H1 (cell line): ENCODE results near the gene BRIX1. TPM values are rescaled to one million over a fixed set of nuclear protein-coding genes. Genes with fewer than 3 reads are reported as not detected.

ENCODE experiments used
- CTCF ChIA-PET: fragments of 300-600 bp; sonication (Branson Sonifier 250); formaldehyde crosslinking; loops from one replicate; lab custom pipeline; 2021; ENCODE audit not compliant: partially characterized antibody; lab: Charles Lee
- POLR2A ChIA-PET: fragments of 300-600 bp; sonication (Branson Sonifier 250); formaldehyde crosslinking; loops from one replicate; lab custom pipeline; 2021; ENCODE audit warnings: inconsistent platforms; ENCODE audit not compliant: partially characterized antibody; lab: Charles Lee
- DNase-seq, 2 experiments: peaks; one replicate each; pipeline versions ENCODE4 v3.0.0 to v3.0.0-alpha.2; 2010 to 2022; ENCODE audit warnings: low spot score in 2 of 2, low read depth in 1 of 2, mixed read lengths in 1 of 2
- FAIRE-seq: peaks from 2 replicates; lab custom pipeline; 2011; peaks lifted over from hg19 to GRCh38; lab: Jason Lieb, UNC
- H2AFZ ChIP-seq: 2 replicates; pipeline ENCODE4 v1.8.1; 2012; ENCODE audit warnings: low read length, inconsistent platforms
- H2AK5ac ChIP-seq: 2 replicates; pipeline ENCODE4 v1.6.1; 2013; ENCODE audit warnings: low read depth, low read length
- H2BK120ac ChIP-seq: replicated peaks from 2 replicates; pipeline ENCODE3; 2013; ENCODE audit warnings: low read depth, low read length, inconsistent platforms
- H2BK12ac ChIP-seq: 2 replicates; pipeline ENCODE4 v1.6.1; 2013; ENCODE audit warnings: low read depth, low read length
- H2BK15ac ChIP-seq: 2 replicates; pipeline ENCODE4 v1.6.1; 2013; ENCODE audit warnings: low read length
- H2BK20ac ChIP-seq: 2 replicates; pipeline ENCODE4 v1.6.1; 2013; ENCODE audit warnings: low read length
- H2BK5ac ChIP-seq: 2 replicates; pipeline ENCODE4 v1.6.1; 2013; ENCODE audit warnings: low read depth, low read length
- H3K14ac ChIP-seq: 2 replicates; pipeline ENCODE4 v1.6.1; 2013; ENCODE audit warnings: inconsistent platforms; ENCODE audit not compliant: insufficient read length
- H3K18ac ChIP-seq: 2 replicates; pipeline ENCODE4 v1.6.1; 2013; ENCODE audit warnings: low read length; ENCODE audit errors: extremely low read depth
- H3K23ac ChIP-seq: 2 replicates; pipeline ENCODE4 v1.6.1; 2013; ENCODE audit warnings: inconsistent platforms; ENCODE audit not compliant: insufficient read length
- H3K23me2 ChIP-seq: 2 replicates; pipeline ENCODE4 v1.6.1; 2013; ENCODE audit warnings: low read depth, low read length
- H3K27ac ChIP-seq: 2 replicates; pipeline ENCODE4 v1.6.1; 2011; ENCODE audit warnings: low read depth, low read length, inconsistent platforms
- H3K27me3 ChIP-seq, 4 experiments: replicated peaks in 1 of 4; 1 replicate in 1 of 4; 2 replicates in 3 of 4; pipeline versions ENCODE4 v1.6.1 to v1.8.1; 2011 to 2013; ENCODE audit warnings: low read length in 3 of 4, mild to moderate bottlenecking in 3 of 4, inconsistent platforms in 2 of 4, mixed read lengths in 2 of 4, moderate library complexity in 1 of 4; ENCODE audit not compliant: control insufficient read depth in 3 of 4, insufficient read depth in 3 of 4; ENCODE audit errors: extremely low read depth in 1 of 4
- H3K36me3 ChIP-seq, 4 experiments: 2 replicates each; pipeline versions ENCODE4 v1.6.1 to v1.8.1; 2011 to 2013; ENCODE audit warnings: mild to moderate bottlenecking in 4 of 4, low read length in 3 of 4, moderate library complexity in 2 of 4, control low read depth in 1 of 4, inconsistent platforms in 1 of 4; ENCODE audit not compliant: insufficient read depth in 4 of 4, control insufficient read depth in 2 of 4
- H3K4ac ChIP-seq: replicated peaks from 2 replicates; pipeline ENCODE3; 2013; ENCODE audit warnings: low read length, low read depth, mixed read lengths, inconsistent platforms; ENCODE audit not compliant: insufficient read length
- H3K4me1 ChIP-seq, 4 experiments: replicated peaks in 1 of 4; 1 replicate in 1 of 4; 2 replicates in 3 of 4; pipeline versions ENCODE4 v1.6.1 to v1.8.1; 2011 to 2013; ENCODE audit warnings: low read length in 3 of 4, inconsistent platforms in 2 of 4, mixed read lengths in 1 of 4; ENCODE audit not compliant: insufficient read depth in 4 of 4, control insufficient read depth in 3 of 4
- H3K4me2 ChIP-seq, 2 experiments: 2 replicates each; pipeline versions ENCODE4 v1.6.1 to v1.8.1; 2011 to 2013; ENCODE audit warnings: low read depth in 2 of 2, low read length in 2 of 2, control low read depth in 1 of 2, inconsistent platforms in 1 of 2, mild to moderate bottlenecking in 1 of 2; ENCODE audit not compliant: insufficient read depth in 1 of 2
- H3K4me3 ChIP-seq, 4 experiments: fragments of 200-600, 300-600 bp in 1 of 4; sonication (generic), shearing (Covaris generic), sonication (Bioruptor Twin) in 1 of 4; 2 replicates each; pipeline versions ENCODE4 v1.5.1 to v1.8.1; 2011 to 2016; ENCODE audit warnings: low read length in 4 of 4, low read depth in 3 of 4, control low read depth in 2 of 4, inconsistent platforms in 2 of 4, mild to moderate bottlenecking in 2 of 4, mixed read lengths in 1 of 4, moderate library complexity in 1 of 4; ENCODE audit not compliant: insufficient read depth in 2 of 4; ENCODE audit errors: extremely low read depth in 1 of 4
- H3K56ac ChIP-seq: replicated peaks from 2 replicates; pipeline ENCODE3; 2013; ENCODE audit warnings: low read depth, mild to moderate bottlenecking, mixed read lengths, low read length, inconsistent platforms; ENCODE audit not compliant: insufficient read length
- H3K79me1 ChIP-seq: 2 replicates; pipeline ENCODE4 v1.6.1; 2013; ENCODE audit warnings: low read depth, low read length, control low read depth
- H3K79me2 ChIP-seq, 2 experiments: 2 replicates each; pipeline versions ENCODE4 v1.6.1 to v1.8.1; 2012 to 2013; ENCODE audit warnings: low read length in 2 of 2, mild to moderate bottlenecking in 2 of 2, inconsistent platforms in 1 of 2; ENCODE audit not compliant: insufficient read depth in 2 of 2, control insufficient read depth in 1 of 2
- H3K9ac ChIP-seq, 4 experiments: replicated peaks in 1 of 4; 1 replicate in 1 of 4; 2 replicates in 3 of 4; pipeline versions ENCODE4 v1.6.1 to v1.8.1; 2011 to 2013; ENCODE audit warnings: low read depth in 3 of 4, low read length in 3 of 4, control low read depth in 2 of 4, mild to moderate bottlenecking in 2 of 4, moderate library complexity in 2 of 4, inconsistent platforms in 1 of 4; ENCODE audit errors: extremely low read depth in 1 of 4
- H3K9me3 ChIP-seq, 2 experiments: 2 replicates each; pipeline versions ENCODE4 v1.6.1 to v1.8.1; 2012 to 2013; ENCODE audit warnings: mild to moderate bottlenecking in 2 of 2, moderate library complexity in 2 of 2, control low read depth in 1 of 2, inconsistent platforms in 1 of 2, low read depth in 1 of 2, low read length in 1 of 2, mixed read lengths in 1 of 2; ENCODE audit not compliant: insufficient read depth in 2 of 2
- H4K20me1 ChIP-seq, 2 experiments: replicated peaks in 1 of 2; 2 replicates each; pipeline versions ENCODE3 to v1.8.1; 2011 to 2013; ENCODE audit warnings: inconsistent platforms in 2 of 2, low read length in 2 of 2, mild to moderate bottlenecking in 1 of 2; ENCODE audit not compliant: insufficient read depth in 2 of 2, control insufficient read depth in 1 of 2
- H4K5ac ChIP-seq: 2 replicates; pipeline ENCODE4 v1.6.1; 2013; ENCODE audit warnings: low read length, low read depth, mixed read lengths, inconsistent platforms; ENCODE audit not compliant: insufficient read length
- H4K8ac ChIP-seq: 2 replicates; pipeline ENCODE4 v1.8.0; 2013; ENCODE audit warnings: mild to moderate bottlenecking, moderate library complexity, low read length, inconsistent platforms; ENCODE audit not compliant: insufficient read depth; ENCODE audit errors: extremely low read depth
- H4K91ac ChIP-seq: replicated peaks from 2 replicates; pipeline ENCODE3; 2013; ENCODE audit warnings: low read length, mixed read lengths, inconsistent platforms; ENCODE audit not compliant: insufficient read length
- EZH2 ChIP-seq: fragments of 200-600 bp; sonication (generic); IDR thresholded peaks from 2 replicates; pipeline ENCODE4 v1.7.1; 2012; ENCODE audit warnings: low read depth, mild to moderate bottlenecking, moderate library complexity, low read length, inconsistent platforms; ENCODE audit not compliant: severe bottlenecking
- WGBS, 2 experiments: shearing (Covaris generic) in 1 of 2; methylation state at CpG; one replicate each; pipeline versions ENCODE4 v1.1.6 to v1.1.7; 2013 to 2015; ENCODE audit warnings: low lambda C conversion rate in 2 of 2, mixed read lengths in 2 of 2, inconsistent platforms in 1 of 2, low coverage in 1 of 2, missing lambda C conversion rate in 1 of 2; ENCODE audit not compliant: insufficient replicate concordance in 2 of 2, insufficient coverage in 1 of 2, insufficient read length in 1 of 2; ENCODE audit errors: extremely low coverage in 1 of 2, missing lambda C conversion rate in 1 of 2; 5-methylcytosine and 5-hydroxymethylcytosine counted together
- polyA plus RNA-seq, 7 experiments: library from polyadenylated mRNA; depleted of rRNA in 3 of 7; stranded (reverse) in 5 of 7; unstranded in 2 of 7; fragments of >200 nt in 5 of 7; fragments of 200-250 nt in 2 of 7; gene quantifications; 1 replicate in 5 of 7; 2 replicates in 1 of 7; 4 replicates in 1 of 7; pipeline versions ENCODE4 v1.2.1 to v1.2.3, GENCODE V29; 2011 to 2013; ENCODE audit warnings: missing spikeins in 2 of 7, mixed read lengths in 2 of 7
- total RNA-seq: library from RNA; stranded (reverse); fragmentation: NEBNext Ultra II Directional; extraction: Animal tissue kit (Norgen Biotek cat#: 25700); gene quantifications from 2 replicates; pipeline ENCODE4 v1.2.1, GENCODE V29; 2021

Gene BRIX1
- total and polyA plus RNA-seq, 2 of the 8 experiments (the other 6 are each of a cell fraction or from before 2014, with no cell fraction given): 26.9 to 71.7 TPM

DNA sequence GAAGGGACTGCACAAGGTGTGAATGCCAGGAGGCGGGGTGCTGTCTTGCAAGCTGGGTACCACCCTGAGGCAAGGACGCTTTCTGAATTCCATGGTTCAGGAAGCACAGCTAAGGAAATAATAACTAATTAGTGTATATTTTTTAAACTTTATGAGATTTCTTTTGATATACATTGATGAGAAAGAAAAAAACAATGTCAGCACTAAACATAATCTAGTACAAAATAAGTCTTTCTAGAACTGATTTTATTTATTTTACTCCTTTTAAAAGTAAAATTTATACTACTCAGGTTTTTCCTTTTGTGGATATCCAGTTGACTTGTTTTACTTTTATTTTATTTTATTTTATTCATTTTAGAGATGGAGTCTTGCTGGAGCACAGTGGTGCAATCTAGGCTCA lies 17.4 kb downstream of the BRIX1 start:
- no peak overlapping the region for H2BK15ac ChIP-seq
- no peak overlapping the region for H2AFZ ChIP-seq
- peaks cover 6 to 42% of the 10 kb centered on the region in 2 experiments; a peak in 3 of 4 replicates for H3K79me2 ChIP-seq
- no peaks in the 10 kb centered on the region for H3K27me3 ChIP-seq
- H2BK20ac ChIP-seq: no peak overlapping the region
- WGBS, 2 experiments: 96% methylated on average over 2 of the region's 2 CpGs; no CpG with 5 or more reads in 1 of the 2 experiments
- no peak overlapping the region for H4K5ac ChIP-seq
- no peak overlapping the region for H2BK12ac ChIP-seq
- no peaks in the 10 kb centered on the region for H3K23me2 ChIP-seq
- no peak overlapping the region for H2BK120ac ChIP-seq
- H3K14ac ChIP-seq: no peak overlapping the region
- H2AK5ac ChIP-seq: no peak overlapping the region
- H3K4ac ChIP-seq: no peak overlapping the region
- no peak overlapping the region for H3K18ac ChIP-seq
- DNase-seq (no peak), FAIRE-seq (no peak)
- no peak overlapping the region for H2BK5ac ChIP-seq
- H3K79me1 ChIP-seq: peaks cover 3% of the 10 kb centered on the region
- no peak overlapping the region for H3K4me2 ChIP-seq
- POLR2A ChIA-PET: interaction anchor here (1.9 kb wide), 1 partner anchor 15 kb away, joined by 5 read pairs; no protein-coding TSS in a partner anchor
- no peaks in the 10 kb centered on the region; a peak in 1 of 7 replicates for H3K4me1 ChIP-seq
- H3K4me3 ChIP-seq: no peak overlapping the region
- H3K36me3 ChIP-seq: peaks cover 8 to 27% (median 17%) of the 10 kb centered on the region in 4 experiments
- H4K20me1 ChIP-seq: peaks cover 0 to 2% of the 10 kb centered on the region in 2 experiments
- TF ChIP-seq EZH2: no peak
- no peak overlapping the region for H4K8ac ChIP-seq
- no peak overlapping the region for H3K9ac ChIP-seq
- no peak overlapping the region for H3K23ac ChIP-seq
- H3K27ac ChIP-seq: no peak overlapping the region
- no peak overlapping the region for H3K56ac ChIP-seq
- H3K9me3 ChIP-seq: no peaks in the 10 kb centered on the region
- no peak overlapping the region for H4K91ac ChIP-seq
- CTCF ChIA-PET: no interaction called here
